ENCODE measurements around the gene PDYN.

Gene PDYN

GRCh38 chr20:1995531-1996310, 1.9 kb upstream of the PDYN start:
- DNase-seq (ENCODE audit: low spot score): no peak
- no peak for FAIRE-seq

GRCh38 chr20:1994627-1995026, 769 bp upstream of the PDYN start:
- FAIRE-seq: no peak
- no peak for DNase-seq (ENCODE audit: low spot score)

DNA sequence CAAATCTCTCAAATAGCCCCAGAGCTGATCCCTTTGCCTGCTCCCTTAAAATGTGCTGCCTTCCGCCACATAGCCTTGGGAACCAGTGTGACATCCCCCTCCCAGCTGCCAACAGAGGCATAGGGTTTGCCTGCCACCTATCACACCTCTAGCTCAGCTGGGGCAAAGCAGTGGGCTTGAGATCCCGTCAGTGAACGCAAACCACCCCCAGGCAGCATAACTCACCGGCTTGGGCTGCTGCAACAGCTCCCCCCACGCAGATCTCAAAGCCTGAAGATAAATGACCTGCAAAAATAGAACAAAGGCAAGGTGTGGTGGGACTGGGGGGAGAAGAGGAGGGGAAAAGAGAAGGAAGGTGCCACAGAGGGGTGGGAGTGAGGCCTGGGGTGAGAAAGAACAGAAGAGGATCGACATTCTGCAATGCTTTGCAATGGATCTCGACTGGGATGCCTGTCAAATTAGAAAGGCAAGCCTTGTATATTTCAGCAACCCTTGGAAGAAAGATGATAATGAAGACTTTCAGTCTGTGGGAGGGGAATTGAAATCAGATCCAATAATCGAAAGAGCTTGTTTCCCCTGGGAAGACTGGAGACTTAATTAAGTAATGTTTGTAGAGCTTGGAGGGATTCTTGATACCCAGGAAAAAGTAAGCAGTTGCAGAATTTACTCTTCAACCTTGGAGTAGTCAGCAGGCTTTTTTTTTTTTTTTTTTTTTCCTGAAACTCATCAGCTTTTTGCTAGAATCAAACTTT, 1.3 kb downstream of the PDYN start:
- FAIRE-seq: no peak
- no peak for DNase-seq (ENCODE audit: low spot score)

DNA sequence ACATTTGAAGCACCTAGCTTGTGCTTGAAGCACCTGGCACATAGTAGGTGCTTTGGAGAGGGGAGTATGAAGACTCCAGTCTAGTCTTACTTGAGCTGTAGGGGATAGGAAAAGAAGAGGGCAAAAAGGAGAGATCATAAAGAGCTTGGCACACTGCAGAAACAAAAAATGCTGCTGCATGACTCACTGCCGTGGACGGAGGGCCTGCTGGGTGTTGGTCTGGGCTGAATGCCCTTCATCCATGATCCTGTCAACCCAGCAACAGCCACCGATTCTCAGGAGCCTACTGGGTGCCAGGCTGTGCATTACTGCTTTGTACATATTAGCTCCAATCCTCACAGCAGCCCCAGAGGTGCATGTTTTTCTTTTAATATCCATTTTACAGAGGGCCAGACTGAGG, 6.0 kb downstream of the PDYN start:
- FAIRE-seq: no peak
- DNase-seq (ENCODE audit: low spot score): no peak

GRCh38 chr20:1983301-1983700, 10.6 kb downstream of the PDYN start:
- FAIRE-seq: no peak
- no peak for DNase-seq (ENCODE audit: low spot score)

GRCh38 chr20:1982686-1983085, 11.2 kb downstream of the PDYN start:
- DNase-seq (ENCODE audit: low spot score): no peak
- FAIRE-seq: no peak

DNA sequence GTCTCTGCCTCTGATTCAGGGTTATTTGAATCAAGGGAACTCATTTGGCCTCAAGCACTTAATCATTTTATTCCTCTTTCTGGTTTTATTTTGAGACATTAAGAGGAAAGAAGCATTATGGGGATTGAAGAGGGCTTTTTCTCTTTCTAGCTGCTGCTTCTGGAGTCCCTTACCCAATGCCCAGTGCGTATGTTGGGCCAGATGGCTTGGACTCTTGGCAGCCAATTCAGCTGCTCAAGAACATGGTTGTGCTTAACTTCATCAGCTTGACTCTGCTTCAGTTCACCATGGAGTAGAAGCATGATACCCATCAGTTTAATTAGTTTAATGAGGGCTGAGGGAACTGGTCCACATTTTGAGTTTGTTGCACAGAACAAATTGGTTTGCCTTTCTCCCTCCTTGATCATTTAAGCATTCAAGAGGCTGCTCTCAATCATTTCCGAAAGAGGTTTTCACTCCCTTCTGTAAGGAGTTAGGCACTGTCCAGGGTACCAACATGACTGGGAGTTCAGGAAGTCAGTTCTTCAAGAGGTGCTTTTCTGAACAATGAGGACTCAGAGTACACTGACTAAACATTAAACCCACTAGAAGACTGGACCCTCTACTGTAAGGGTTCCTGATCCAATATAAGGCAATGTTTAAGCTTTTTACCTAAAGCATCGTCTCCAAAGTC, 14.6 kb downstream of the PDYN start:
- FAIRE-seq (no peak), DNase-seq (ENCODE audit: low spot score) (no peak)

DNA sequence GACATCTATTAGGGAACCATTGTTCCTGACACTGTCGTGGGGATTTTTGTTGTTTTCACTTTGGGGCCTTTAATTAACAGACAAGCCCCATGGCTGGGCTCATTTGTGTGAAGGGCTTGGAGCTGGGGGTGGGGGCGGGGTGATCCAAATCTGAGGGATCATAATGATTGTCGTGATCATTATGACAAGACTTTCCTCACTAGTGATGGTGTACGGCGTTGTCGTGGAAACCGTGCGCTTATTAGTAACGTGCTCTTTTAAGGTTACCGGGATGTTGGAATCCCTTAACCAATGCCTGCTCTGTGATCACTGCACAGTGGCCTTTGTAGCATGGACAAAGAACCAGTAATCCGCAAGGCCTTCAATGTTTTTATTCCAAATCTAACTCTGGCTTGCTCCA, 18.6 kb downstream of the PDYN start:
- DNase-seq (ENCODE audit: low spot score) (no peak), FAIRE-seq (no peak)

DNA sequence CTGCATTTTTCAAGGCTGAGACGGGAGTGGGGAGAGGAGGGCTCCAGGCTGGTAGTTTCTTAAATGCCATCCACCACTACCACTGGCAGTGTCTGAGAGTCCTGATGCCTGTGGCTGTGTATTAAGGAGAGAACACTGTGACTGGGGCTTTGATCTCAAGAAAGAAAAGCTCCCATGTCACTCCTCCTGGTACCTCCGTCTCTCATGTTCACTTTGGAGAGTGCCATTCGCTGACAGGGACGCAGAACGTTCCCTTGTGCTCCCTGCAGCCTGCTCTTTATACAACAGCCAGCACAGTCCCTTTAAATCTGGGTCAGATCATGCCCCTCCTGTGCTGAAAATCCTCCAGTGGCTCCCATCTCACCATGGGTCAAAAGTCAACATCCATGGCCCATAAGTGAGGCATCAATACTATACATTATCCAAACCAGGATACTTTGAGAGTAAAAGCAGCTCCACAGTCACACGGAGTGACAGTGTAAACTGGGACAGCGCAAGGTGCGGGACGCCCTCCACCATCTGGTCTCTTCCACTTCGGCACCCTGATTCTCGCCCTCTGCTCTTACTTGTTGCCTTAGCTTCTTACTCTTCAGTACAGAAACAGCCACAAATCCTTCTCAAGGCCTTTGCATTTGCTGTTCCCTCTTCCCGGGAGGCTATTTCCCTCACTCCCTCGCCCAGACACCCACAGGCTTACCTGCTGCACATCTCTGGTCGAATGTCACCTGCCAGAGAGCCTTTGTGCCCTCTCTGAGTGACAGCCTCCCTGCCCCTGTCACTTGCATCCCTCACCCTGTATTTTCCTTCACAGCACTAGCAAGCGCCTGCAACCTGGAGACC, 20.0 kb downstream of the PDYN start:
- DNase-seq (ENCODE audit: low spot score) (no peak), FAIRE-seq (no peak)

GRCh38 chr20:1971893-1972586, 21.8 kb downstream of the PDYN start:
- DNase-seq (ENCODE audit: low spot score) (no peak), FAIRE-seq (no peak)

GRCh38 chr20:1968964-1969363, 24.9 kb downstream of the PDYN start:
- no peak for DNase-seq (ENCODE audit: low spot score)
- FAIRE-seq: no peak

- DNase-seq (ENCODE audit: low spot score) (peak; percentile 81), FAIRE-seq (no peak)
Measured at GRCh38 chr20:1965520-1966351, 28.1 kb downstream of the PDYN start.

GRCh38 chr20:1964659-1965405, 29.0 kb downstream of the PDYN start:
- FAIRE-seq: no peak
- DNase-seq (ENCODE audit: low spot score): no peak

GRCh38 chr20:1964061-1964460, 29.8 kb downstream of the PDYN start:
- FAIRE-seq (no peak), DNase-seq (ENCODE audit: low spot score) (no peak)

- FAIRE-seq: no peak
Measured at GRCh38 chr20:1961374-1961773, 32.5 kb downstream of the PDYN start.

GRCh38 chr20:1959156-1959555, 34.7 kb downstream of the PDYN start:
- FAIRE-seq: no peak

More at GRCh38 chr20:1961374-1961773, 32.5 kb downstream of the PDYN start:
- no peak for DNase-seq (ENCODE audit: low spot score)

DNA sequence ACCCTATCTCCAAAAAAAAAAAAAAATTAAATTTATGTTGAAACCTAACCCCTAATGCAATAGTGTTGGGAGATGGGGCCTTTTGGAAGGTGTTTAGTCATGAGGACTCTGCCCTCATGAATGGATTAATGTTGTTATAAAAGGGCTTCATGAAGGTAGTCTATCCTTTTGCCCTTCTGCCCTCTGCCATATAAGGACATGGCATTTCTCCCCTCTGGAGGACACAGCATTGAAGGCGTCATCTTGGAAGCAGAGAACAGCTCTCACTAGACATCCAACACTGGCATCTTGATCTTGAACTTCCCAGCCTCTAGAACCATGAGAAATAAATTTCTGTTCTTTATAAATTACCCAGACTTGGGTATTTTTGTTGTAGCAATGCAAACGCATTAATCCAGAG, 35.4 kb downstream of the PDYN start:
- FAIRE-seq: no peak
- no peak for DNase-seq (ENCODE audit: low spot score)

More at GRCh38 chr20:1959156-1959555, 34.7 kb downstream of the PDYN start:
- DNase-seq (ENCODE audit: low spot score): no peak

- no peak for DNase-seq (ENCODE audit: low spot score)
- FAIRE-seq: no peak
Measured at GRCh38 chr20:1955217-1955616, 38.6 kb downstream of the PDYN start.

- FAIRE-seq: no peak
Measured at GRCh38 chr20:1953621-1954020, 40.2 kb downstream of the PDYN start.

More at GRCh38 chr20:1953621-1954020, 40.2 kb downstream of the PDYN start:
- no peak for DNase-seq (ENCODE audit: low spot score)
